Measurements from ENCODE around the gene USP47. TPM values are rescaled to one million over a fixed set of nuclear protein-coding genes. Genes with fewer than 3 reads are reported as not detected.

The USP47 gene
- polyA plus RNA-seq, 1 experiment: 35.0 TPM

DNA sequence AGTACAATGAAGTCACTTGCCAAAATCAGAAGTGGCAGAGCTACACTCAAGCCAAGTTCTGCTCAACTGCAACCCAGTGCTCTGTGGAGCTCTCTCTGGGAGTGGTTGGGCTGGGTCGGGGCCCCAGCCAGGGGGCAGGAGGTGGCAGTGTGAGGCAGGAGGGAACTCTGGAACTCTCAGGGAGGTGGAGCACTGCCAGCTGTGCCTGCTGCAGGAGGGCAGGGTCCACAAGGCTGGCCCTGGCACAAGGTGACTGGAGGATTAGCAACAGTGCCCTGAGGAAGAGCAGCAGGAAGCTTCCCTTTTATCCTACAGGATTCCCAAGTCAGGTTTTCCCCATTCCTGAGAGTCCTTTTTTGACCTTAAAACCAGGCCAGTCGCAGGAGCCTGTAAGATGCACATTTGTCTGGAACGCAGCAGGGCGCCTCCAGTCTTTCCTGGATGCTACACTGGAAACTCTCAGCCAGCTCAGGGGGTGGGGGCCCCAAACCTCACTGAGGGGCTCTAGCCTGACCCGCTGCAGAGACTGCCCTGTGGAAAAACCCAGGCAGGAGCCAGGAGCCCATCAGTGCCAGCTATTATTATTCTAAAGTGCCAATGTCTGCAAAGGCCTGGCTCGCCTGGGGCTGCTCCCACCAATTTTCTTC lies 134.8 kb downstream of the USP47 start:
- ChIA-PET POLR2A (interaction anchor here (0.6 to 1.6 kb wide), 5 partner anchors 8 to 32 kb away, joined by 3 to 8 read pairs (median 3); partner anchors contain the start of gene DKK3), CTCF (interaction anchor here (0.6 to 3.5 kb wide), 5 partner anchors 9 to 67 kb away, joined by 3 to 18 read pairs (median 6); no protein-coding TSS in a partner anchor)
- no peak for DNase-seq (ENCODE audit: low read depth, low spot score)

DNA sequence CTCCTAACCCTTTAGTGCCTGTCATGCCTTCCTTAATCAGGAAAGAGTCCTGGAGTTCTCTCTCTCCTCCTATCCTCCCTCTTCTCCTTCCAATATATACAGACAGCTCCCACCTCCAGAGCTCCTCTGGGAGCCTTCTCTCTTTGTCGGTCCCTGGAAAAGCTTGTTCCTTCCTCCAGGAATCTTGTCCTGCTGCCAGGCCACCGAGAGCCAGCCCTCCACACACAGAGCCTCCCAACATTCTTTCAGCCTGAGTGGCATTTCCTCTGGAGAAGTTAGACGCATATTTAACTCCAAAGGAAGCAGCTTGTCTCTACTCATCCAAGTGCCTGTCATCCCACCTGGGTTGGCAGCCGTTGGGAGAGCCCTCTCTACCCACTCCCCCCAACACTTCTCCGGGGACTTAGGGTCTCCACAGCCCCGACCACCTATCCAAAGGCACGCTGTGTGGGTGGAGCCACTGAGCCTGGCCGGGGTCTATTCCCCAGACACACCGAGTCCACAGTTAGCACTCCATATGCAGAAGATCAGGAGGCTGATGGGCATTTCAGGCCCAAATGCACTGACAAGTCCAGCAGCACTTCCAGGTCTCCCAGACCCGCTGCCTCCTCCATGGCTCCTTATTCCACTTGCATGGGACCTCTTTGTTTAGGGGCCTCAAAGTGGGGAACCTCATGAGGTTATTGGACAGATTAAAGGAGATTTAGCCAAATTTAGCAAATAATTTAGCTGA lies 135.6 kb downstream of the USP47 start:
- Histone ChIP-seq H3K27me3 (ENCODE audit: control insufficient read depth, insufficient read depth, low read length) (no peaks in the 10 kb centered on the region), H3K4me3 (ENCODE audit: low read depth, low read length) (peak overlapping the region; percentile 13; the same call in 1 of the 2 replicates), H3K9me3 (ENCODE audit: control insufficient read depth, insufficient read depth, low read length) (peaks cover 7% of the 10 kb centered on the region), H3K27ac (ENCODE audit: low read depth, low read length) (peak overlapping the region; percentile 88)
- POLR2A ChIA-PET: interaction anchor here (0.6 to 1.6 kb wide), 6 partner anchors 8 to 32 kb away, joined by 3 to 8 read pairs (median 3); partner anchors contain the start of gene DKK3
- CTCF ChIA-PET: interaction anchor here (0.6 to 3.5 kb wide), 4 partner anchors 11 to 67 kb away, joined by 3 to 18 read pairs (median 6); no protein-coding TSS in a partner anchor
- DNase-seq (ENCODE audit: low read depth, low spot score): peak; percentile 83
- TF ChIP-seq, protein P1, sequence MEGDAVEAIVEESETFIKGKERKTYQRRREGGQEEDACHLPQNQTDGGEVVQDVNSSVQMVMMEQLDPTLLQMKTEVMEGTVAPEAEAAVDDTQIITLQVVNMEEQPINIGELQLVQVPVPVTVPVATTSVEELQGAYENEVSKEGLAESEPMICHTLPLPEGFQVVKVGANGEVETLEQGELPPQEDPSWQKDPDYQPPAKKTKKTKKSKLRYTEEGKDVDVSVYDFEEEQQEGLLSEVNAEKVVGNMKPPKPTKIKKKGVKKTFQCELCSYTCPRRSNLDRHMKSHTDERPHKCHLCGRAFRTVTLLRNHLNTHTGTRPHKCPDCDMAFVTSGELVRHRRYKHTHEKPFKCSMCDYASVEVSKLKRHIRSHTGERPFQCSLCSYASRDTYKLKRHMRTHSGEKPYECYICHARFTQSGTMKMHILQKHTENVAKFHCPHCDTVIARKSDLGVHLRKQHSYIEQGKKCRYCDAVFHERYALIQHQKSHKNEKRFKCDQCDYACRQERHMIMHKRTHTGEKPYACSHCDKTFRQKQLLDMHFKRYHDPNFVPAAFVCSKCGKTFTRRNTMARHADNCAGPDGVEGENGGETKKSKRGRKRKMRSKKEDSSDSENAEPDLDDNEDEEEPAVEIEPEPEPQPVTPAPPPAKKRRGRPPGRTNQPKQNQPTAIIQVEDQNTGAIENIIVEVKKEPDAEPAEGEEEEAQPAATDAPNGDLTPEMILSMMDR (IDR thresholded peaks at IDR 0.05; ENCODE audit: low read depth, low read length): no peak

More for the DNA sequence above, 134.8 kb downstream of the USP47 start:
- TF ChIP-seq, protein P1 (IDR thresholded peaks at IDR 0.05; ENCODE audit: low read depth, low read length): no peak
- no peak overlapping the region for H3K4me3 ChIP-seq (ENCODE audit: low read depth, low read length)
- no peaks in the 10 kb centered on the region for H3K27me3 ChIP-seq (ENCODE audit: control insufficient read depth, insufficient read depth, low read length)
- peak overlapping the region; percentile 88 for H3K27ac ChIP-seq (ENCODE audit: low read depth, low read length)
- H3K9me3 ChIP-seq (ENCODE audit: control insufficient read depth, insufficient read depth, low read length): peaks cover 6% of the 10 kb centered on the region

- TF ChIP-seq, protein P1 (IDR thresholded peaks at IDR 0.05; ENCODE audit: low read depth, low read length): no peak
- peak overlapping the region; percentile 52 for H3K27ac ChIP-seq (ENCODE audit: low read depth, low read length)
- H3K27me3 ChIP-seq (ENCODE audit: control insufficient read depth, insufficient read depth, low read length): no peaks in the 10 kb centered on the region
- H3K9me3 ChIP-seq (ENCODE audit: control insufficient read depth, insufficient read depth, low read length): peaks cover 7% of the 10 kb centered on the region
- POLR2A ChIA-PET: interaction anchor here (1.6 kb wide), 1 partner anchor 31 kb away, joined by 8 read pairs; the partner anchor contains the start of gene DKK3
- H3K4me3 ChIP-seq (ENCODE audit: low read depth, low read length): no peak overlapping the region
- no peak for DNase-seq (ENCODE audit: low read depth, low spot score)
- CTCF ChIA-PET: interaction anchor here (2.2 to 3.5 kb wide), 2 partner anchors 10 to 11 kb away, joined by 9 to 18 read pairs; no protein-coding TSS in a partner anchor
These were observed 136.4 kb downstream of the USP47 start for GRCh38 chr11:11978098-11978637.

DNA sequence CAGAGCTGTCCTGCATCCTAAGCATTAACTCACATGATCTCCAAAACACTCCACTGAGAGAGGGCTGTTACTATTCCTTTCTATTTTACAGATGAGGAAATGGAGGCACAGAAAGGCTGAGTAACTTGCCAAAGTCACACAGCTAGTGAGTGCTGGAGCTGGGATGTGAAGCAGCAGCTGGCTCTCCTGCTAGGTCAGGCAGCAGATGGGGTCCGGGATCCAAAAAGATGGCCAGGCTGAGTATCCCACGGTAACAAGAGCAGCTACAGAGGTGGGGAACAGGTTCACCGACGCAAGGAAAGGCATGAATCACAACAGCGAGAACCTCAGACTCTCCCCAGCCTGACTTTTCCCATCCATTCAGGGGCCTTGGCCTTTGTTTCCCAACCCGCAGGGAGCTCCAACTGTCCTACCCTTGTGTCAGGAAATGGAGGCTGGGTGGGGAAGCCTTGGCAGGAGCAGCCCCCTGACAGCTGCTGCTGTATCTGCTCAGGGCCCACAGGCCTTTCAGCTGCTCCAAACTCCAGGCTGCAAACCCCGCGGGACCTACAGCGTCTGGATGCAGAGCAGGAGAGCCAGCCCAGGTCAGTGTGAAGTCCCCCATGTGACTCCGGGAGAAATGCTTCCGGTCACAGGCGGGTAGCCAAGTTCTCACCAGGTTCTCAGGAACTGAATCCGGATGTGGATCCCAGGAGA lies 137.2 kb downstream of the USP47 start:
- no peak for DNase-seq (ENCODE audit: low read depth, low spot score)
- CTCF ChIA-PET: interaction anchor here (1.1 to 3.5 kb wide), 3 partner anchors 9 to 303 kb away, joined by 5 to 18 read pairs (median 9); no protein-coding TSS in a partner anchor
- TF ChIP-seq, protein P1 (IDR thresholded peaks at IDR 0.05; ENCODE audit: low read depth, low read length): no peak
- Histone ChIP-seq H3K4me3 (ENCODE audit: low read depth, low read length) (no peak overlapping the region), H3K9me3 (ENCODE audit: control insufficient read depth, insufficient read depth, low read length) (peaks cover 7% of the 10 kb centered on the region), H3K27me3 (ENCODE audit: control insufficient read depth, insufficient read depth, low read length) (no peaks in the 10 kb centered on the region), H3K27ac (ENCODE audit: low read depth, low read length) (peak overlapping the region; percentile 75)
- POLR2A ChIA-PET: interaction anchor here (0.7 to 1.2 kb wide), 2 partner anchors 17 to 38 kb away, joined by 3 read pairs; no protein-coding TSS in a partner anchor

Data from AG04450 (cell line).